Femur (tissue), 1 donor: ENCODE measurements around the gene CPNE1.

ENCODE experiments used
- DNase-seq: peaks from one replicate; pipeline ENCODE4 v3.0.0-alpha.2; 2017

CPNE1 gene

GRCh38 chr20:35618263-35619131 is 46.2 kb downstream of the CPNE1 start:
- DNase-seq, result peak; percentile 49

GRCh38 chr20:35617397-35618262 is 47.1 kb downstream of the CPNE1 start:
- peak; percentile 77 for DNase-seq

GRCh38 chr20:35616465-35617396 is 48.0 kb downstream of the CPNE1 start:
- peak; percentile 89 for DNase-seq

- peak; percentile 97 for DNase-seq
Measured at GRCh38 chr20:35615667-35616464, 48.8 kb downstream of the CPNE1 start, which contains the start of gene SPAG4. Gene SPAG4, plus strand, starts transcription at chr20:35615829. Its CDS starts 175 bp downstream, at chr20:35616004.

- no peak for DNase-seq
Measured at GRCh38 chr20:35611482-35611881, 53.2 kb downstream of the CPNE1 start.

- DNase-seq, result no peak
Measured at GRCh38 chr20:35610833-35611427, 53.8 kb downstream of the CPNE1 start.

GRCh38 chr20:35607003-35607735 is 57.5 kb downstream of the CPNE1 start:
- no peak for DNase-seq

- DNase-seq, result no peak
Measured at GRCh38 chr20:35606127-35606526, 58.6 kb downstream of the CPNE1 start.

GRCh38 chr20:35604449-35604747 is 60.3 kb downstream of the CPNE1 start:
- no peak for DNase-seq

GRCh38 chr20:35603695-35604448 is 60.8 kb downstream of the CPNE1 start:
- DNase-seq, result no peak

- DNase-seq, result no peak
Measured at GRCh38 chr20:35602851-35603495, 61.7 kb downstream of the CPNE1 start.

GRCh38 chr20:35601990-35602389 is 62.7 kb downstream of the CPNE1 start:
- DNase-seq, result no peak

GRCh38 chr20:35600993-35601973 is 63.4 kb downstream of the CPNE1 start:
- peak; percentile 90 for DNase-seq

GRCh38 chr20:35600176-35600992 is 64.3 kb downstream of the CPNE1 start:
- DNase-seq, result no peak

GRCh38 chr20:35599776-35600120 is 65.0 kb downstream of the CPNE1 start:
- no peak for DNase-seq

GRCh38 chr20:35598899-35599775 is 65.6 kb downstream of the CPNE1 start:
- DNase-seq, result no peak
